Ishikawa (cell line): ENCODE measurements around the gene REX1BD.

ENCODE experiments used
- CEBPB ChIP-seq: IDR thresholded peaks from 2 replicates; pipeline ENCODE4 v1.6.1; 2012
- CREB1 ChIP-seq: IDR thresholded peaks from 2 replicates; pipeline ENCODE4 v1.6.1; 2012; ENCODE audit warnings: low read depth
- EGR1 ChIP-seq: IDR thresholded peaks from 2 replicates; pipeline ENCODE4 v1.6.1; 2012
- EP300 ChIP-seq: IDR thresholded peaks from 2 replicates; pipeline ENCODE4 v1.6.1; 2012; ENCODE audit warnings: borderline replicate concordance
- FOXM1 ChIP-seq: IDR thresholded peaks from 2 replicates; pipeline ENCODE4 v1.6.1; 2012; ENCODE audit warnings: low read depth, borderline replicate concordance
- MAX ChIP-seq: IDR thresholded peaks from 2 replicates; pipeline ENCODE4 v1.6.1; 2012
- NFIC ChIP-seq: IDR thresholded peaks from 2 replicates; pipeline ENCODE4 v1.6.1; 2012
- RAD21 ChIP-seq: IDR thresholded peaks from 2 replicates; pipeline ENCODE4 v1.6.1; 2012; ENCODE audit warnings: low read depth
- REST ChIP-seq: IDR thresholded peaks from 2 replicates; pipeline ENCODE4 v1.6.1; 2012; ENCODE audit warnings: low read depth, mild to moderate bottlenecking
- TAF1 ChIP-seq: IDR thresholded peaks from 2 replicates; pipeline ENCODE4 v1.6.1; 2012; ENCODE audit warnings: low read depth, mild to moderate bottlenecking
- TCF12 ChIP-seq: IDR thresholded peaks from 2 replicates; pipeline ENCODE4 v1.6.1; 2012; ENCODE audit warnings: low read depth
- TEAD4 ChIP-seq: IDR thresholded peaks from 2 replicates; pipeline ENCODE4 v1.6.1; 2012
- USF1 ChIP-seq: IDR thresholded peaks from 2 replicates; pipeline ENCODE4 v1.6.1; 2012
- YY1 ChIP-seq: IDR thresholded peaks from 2 replicates; pipeline ENCODE4 v1.6.1; 2012; ENCODE audit warnings: low read depth
- ZBTB7A ChIP-seq: IDR thresholded peaks from 2 replicates; pipeline ENCODE4 v1.6.1; 2012; ENCODE audit warnings: low read depth

REX1BD gene

GRCh38 chr19:18588611-18589379 lies at the start of gene REX1BD:
REX1BD (plus strand) TSS chr19:18588798; CDS start chr19:18588802, 4 bp downstream.
- 0 out of 2 replicates have a peak, but pooled peaks have one; percentile 31 for TF ChIP-seq YY1
- TF ChIP-seq FOXM1 = no peak
- peak; percentile 35; the same call in 1 of the 2 replicates for TF ChIP-seq RAD21
- TF ChIP-seq MAX = 0 out of 2 replicates have a peak, but pooled peaks have one; percentile 61
- TF ChIP-seq EP300 = peak; percentile 23; the same call in 1 of the 2 replicates
- TF ChIP-seq NFIC = 0 out of 2 replicates have a peak, but pooled peaks have one; percentile 19
- TF ChIP-seq ZBTB7A = peak; percentile 98
- TF ChIP-seq REST = no peak
- TF ChIP-seq TCF12 = 0 out of 2 replicates have a peak, but pooled peaks have one; percentile 61
- TF ChIP-seq TEAD4 = no peak
- peak; percentile 92 for TF ChIP-seq EGR1
- TF ChIP-seq TAF1 = peak; percentile 68
- TF ChIP-seq CEBPB = no peak
- TF ChIP-seq CREB1 = no peak
- 0 out of 2 replicates have a peak, but pooled peaks have one; percentile 14 for TF ChIP-seq USF1

GRCh38 chr19:18539372-18539771 lies 49.2 kb upstream of the REX1BD start:
- TF ChIP-seq USF1 = no peak
- TF ChIP-seq TAF1 = no peak
- TF ChIP-seq CREB1 = no peak
- TF ChIP-seq NFIC = no peak
- TF ChIP-seq YY1 = no peak
- no peak for TF ChIP-seq EGR1
- TF ChIP-seq ZBTB7A = no peak
- no peak for TF ChIP-seq REST
- no peak for TF ChIP-seq MAX
- TF ChIP-seq CEBPB = no peak
- no peak for TF ChIP-seq TEAD4
- no peak for TF ChIP-seq TCF12

- TF ChIP-seq FOXM1 (no peak), MAX (no peak), RAD21 (no peak), EP300 (no peak), USF1 (no peak), EGR1 (no peak), REST (no peak), TAF1 (no peak), CREB1 (no peak), NFIC (no peak), CEBPB (no peak), TCF12 (no peak), ZBTB7A (no peak), TEAD4 (no peak), YY1 (no peak)
Observed at GRCh38 chr19:18541258-18541991, 47.2 kb upstream of the REX1BD start.
